BE2C (cell line): ENCODE results near the gene CHD1. TPM values are rescaled to one million over a fixed set of nuclear protein-coding genes. Genes with fewer than 3 reads are reported as not detected.

Experiments
- DNase-seq: peaks from one replicate; pipeline ENCODE4 v3.0.0-alpha.2; 2020
- H3K27me3 ChIP-seq: fragments of 250-450 bp; sonication (Bioruptor Pico); 2 replicates; pipeline ENCODE4 v1.5.1; 2020; ENCODE audit warnings: mild to moderate bottlenecking
- H3K36me3 ChIP-seq: fragments of 250-450 bp; sonication (Bioruptor Pico); 2 replicates; pipeline ENCODE4 v1.5.1; 2020; ENCODE audit warnings: mild to moderate bottlenecking
- H3K4me1 ChIP-seq: fragments of 250-450 bp; sonication (Bioruptor Pico); 2 replicates; pipeline ENCODE4 v1.5.1; 2020
- H3K4me3 ChIP-seq: 2 replicates; pipeline ENCODE4 v1.5.1; 2011; ENCODE audit warnings: low read depth, low read length
- H3K9me3 ChIP-seq: fragments of 250-450 bp; sonication (Bioruptor Pico); 2 replicates; pipeline ENCODE4 v1.5.1; 2020
- polyA plus RNA-seq: library from polyadenylated mRNA; unstranded; fragments of >200 nt; gene quantifications from one replicate; pipeline ENCODE4 v1.2.1, GENCODE V29; 2012; ENCODE audit warnings: low read depth, missing spikeins; ENCODE audit not compliant: insufficient read length, insufficient read depth
- TF ChIP-seq, protein P1 (sequence below): IDR thresholded peaks from 2 replicates; pipeline ENCODE4 v1.5.1; 2012; ENCODE audit warnings: mild to moderate bottlenecking, low read depth, low read length

CHD1 gene
- polyA plus RNA-seq = 20.3 TPM

DNA sequence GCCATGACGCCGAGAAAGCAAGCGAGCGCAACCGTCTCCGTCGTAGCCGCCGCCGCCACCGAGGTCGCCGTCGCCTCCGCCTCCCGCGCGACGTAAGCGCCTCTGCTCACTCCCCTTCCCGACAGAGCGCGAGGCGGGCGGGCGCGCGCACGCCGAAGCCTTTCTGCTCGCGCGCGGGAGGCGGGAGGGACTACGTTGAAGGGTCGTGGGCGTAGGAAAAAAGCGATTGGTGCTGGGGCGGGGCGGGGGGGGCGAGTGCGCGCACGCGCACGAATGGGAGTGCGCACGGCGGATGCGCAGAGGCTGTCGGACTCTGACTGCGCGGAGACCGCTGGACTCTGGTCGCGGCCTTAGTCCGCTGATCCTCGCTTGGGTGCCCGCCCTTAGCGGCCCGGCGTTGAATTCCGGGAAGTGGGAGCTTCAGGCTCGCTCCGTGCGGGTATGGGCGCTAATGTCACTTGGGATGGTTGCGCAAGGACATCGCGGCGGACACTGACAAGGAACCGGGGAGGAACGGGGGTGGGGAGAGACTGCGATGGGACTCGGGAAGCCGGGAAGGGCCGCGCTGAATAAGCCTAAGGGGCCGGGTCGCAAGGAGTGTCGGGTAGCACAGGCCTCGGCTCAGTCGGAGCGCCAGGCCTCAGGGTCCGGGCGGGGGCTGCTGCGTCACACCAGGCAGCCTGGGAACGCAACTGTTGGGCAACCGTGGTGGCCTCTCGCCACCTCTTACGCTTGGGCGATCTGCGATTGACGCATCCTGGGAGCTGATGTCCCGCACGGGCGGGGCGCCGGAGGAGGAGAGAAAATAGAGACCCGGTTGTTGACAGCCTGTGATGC, at the start of gene CHD1:
Gene CHD1, minus strand, starts transcription at position 135 of the 837 bp plus-strand sequence. CDS start 2,621 bp downstream, outside the sequence.
- Histone ChIP-seq H3K4me1 (no peaks in the 10 kb centered on the region), H3K4me3 (peak within 1 kb of the TSS; percentile 73), H3K27me3 (no peaks in the 10 kb centered on the region), H3K9me3 (no peaks in the 10 kb centered on the region), H3K36me3 (peaks cover 19% of the 10 kb centered on the region)
- peak; percentile 99 for DNase-seq
- TF ChIP-seq, protein P1, sequence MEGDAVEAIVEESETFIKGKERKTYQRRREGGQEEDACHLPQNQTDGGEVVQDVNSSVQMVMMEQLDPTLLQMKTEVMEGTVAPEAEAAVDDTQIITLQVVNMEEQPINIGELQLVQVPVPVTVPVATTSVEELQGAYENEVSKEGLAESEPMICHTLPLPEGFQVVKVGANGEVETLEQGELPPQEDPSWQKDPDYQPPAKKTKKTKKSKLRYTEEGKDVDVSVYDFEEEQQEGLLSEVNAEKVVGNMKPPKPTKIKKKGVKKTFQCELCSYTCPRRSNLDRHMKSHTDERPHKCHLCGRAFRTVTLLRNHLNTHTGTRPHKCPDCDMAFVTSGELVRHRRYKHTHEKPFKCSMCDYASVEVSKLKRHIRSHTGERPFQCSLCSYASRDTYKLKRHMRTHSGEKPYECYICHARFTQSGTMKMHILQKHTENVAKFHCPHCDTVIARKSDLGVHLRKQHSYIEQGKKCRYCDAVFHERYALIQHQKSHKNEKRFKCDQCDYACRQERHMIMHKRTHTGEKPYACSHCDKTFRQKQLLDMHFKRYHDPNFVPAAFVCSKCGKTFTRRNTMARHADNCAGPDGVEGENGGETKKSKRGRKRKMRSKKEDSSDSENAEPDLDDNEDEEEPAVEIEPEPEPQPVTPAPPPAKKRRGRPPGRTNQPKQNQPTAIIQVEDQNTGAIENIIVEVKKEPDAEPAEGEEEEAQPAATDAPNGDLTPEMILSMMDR = no peak

DNA sequence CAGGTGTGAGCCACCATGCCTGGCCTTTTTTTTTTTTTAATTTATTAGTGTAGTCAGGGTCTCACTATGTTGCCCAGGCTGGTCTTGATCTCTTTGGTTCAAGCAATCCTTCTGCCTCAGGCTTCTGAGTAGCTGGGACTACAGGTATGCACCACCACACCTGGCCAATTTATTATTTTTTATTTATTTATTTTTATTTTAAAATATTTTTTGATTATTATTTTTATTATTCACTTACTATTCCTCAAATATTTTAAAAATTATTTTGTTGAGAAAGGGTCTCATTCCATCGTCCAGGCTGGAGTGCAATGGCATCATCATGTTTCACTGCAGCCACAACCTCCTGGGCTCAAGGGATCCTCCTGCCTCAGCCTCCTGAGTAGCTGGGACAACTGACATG, 49.7 kb upstream of the CHD1 start:
- Histone ChIP-seq H3K36me3 (no peaks in the 10 kb centered on the region), H3K9me3 (no peaks in the 10 kb centered on the region), H3K27me3 (no peaks in the 10 kb centered on the region), H3K4me1 (peaks cover 9% of the 10 kb centered on the region; the same call in 1 of the 2 replicates), H3K4me3 (no peak overlapping the region)
- DNase-seq = no peak
- TF ChIP-seq, protein P1 = no peak

DNA sequence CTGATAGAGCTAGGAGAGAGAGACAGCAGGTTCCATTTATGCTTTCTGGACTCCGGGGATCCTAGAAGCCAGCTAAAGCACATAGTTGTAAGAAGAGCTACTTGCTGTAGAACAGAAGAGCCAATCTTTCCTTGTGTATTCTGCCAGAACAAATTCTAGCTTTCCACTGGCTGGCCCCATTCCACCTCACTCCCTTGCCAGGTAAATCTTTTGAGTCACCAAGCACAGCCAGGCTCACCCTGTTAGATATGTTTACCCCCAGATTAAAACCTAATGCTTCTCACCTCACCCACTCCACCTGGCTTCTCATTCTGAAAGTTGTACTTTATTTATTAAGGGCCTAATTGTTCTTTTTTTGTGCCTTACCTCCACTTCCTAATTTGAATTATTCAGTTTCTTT, 48.9 kb upstream of the CHD1 start:
- Histone ChIP-seq H3K4me3 (no peak overlapping the region), H3K36me3 (no peaks in the 10 kb centered on the region), H3K9me3 (no peaks in the 10 kb centered on the region), H3K4me1 (peaks cover 5% of the 10 kb centered on the region; the same call in 1 of the 2 replicates), H3K27me3 (no peaks in the 10 kb centered on the region)
- no peak for DNase-seq
- TF ChIP-seq, protein P1 = no peak

DNA sequence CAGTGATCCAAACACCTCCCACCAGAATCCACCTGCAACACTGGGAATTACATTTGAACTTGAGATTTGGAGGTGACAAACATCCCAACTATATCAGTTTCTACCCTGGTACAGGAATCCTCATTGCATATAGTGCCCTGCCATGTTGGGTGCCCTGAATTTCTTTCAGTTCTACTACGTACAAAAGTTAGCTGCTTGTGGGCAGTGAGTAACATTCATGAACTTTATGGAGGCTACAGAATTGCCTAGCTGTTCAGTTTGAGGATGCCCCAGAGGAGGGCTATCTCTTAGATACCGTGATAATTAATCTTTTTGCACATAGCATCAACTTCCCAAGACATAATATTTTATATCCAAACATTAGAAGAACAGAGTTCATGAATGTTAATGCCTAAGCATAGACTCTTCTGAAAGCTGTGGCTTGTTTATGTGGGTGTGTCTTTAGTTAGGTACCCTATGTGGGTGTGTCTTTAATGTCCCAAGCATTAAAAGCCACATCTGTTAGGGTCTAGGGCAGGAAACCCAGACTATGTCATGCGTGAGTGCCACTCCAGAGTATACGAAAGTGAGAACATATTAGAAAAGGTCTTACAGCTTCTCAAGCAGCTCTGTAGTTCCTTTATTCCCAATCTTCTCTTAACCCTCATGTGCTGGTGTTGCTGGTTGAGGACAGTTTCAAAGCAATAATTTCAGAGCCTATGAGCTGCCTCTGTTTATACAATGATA, 47.0 kb upstream of the CHD1 start:
- no peaks in the 10 kb centered on the region for H3K4me1 ChIP-seq
- TF ChIP-seq, protein P1 = no peak
- no peak for DNase-seq
- H3K36me3 ChIP-seq = no peaks in the 10 kb centered on the region
- H3K9me3 ChIP-seq = no peaks in the 10 kb centered on the region
- H3K27me3 ChIP-seq = no peaks in the 10 kb centered on the region
- H3K4me3 ChIP-seq = no peak overlapping the region

DNA sequence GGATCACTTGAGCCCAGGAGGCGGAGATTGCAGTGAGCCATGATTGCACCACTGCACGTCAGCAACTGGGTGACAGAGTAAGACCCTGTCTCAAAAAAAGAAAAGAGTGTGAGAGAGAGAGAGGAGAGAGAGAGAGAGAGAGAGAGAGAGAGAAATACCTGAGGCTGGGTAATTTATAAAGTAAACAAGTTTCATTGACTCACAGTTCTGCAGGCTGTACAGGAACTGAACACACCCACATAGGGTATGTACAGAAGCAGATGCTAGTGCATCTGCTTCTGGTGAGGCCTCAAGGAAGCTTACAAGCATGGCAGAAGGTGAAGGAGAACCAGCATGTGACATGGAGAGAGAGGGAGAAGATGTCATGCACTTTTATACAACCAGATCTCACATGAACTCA, 46.4 kb upstream of the CHD1 start:
- Histone ChIP-seq H3K4me1 (no peaks in the 10 kb centered on the region), H3K4me3 (no peak overlapping the region), H3K36me3 (no peaks in the 10 kb centered on the region), H3K9me3 (no peaks in the 10 kb centered on the region), H3K27me3 (no peaks in the 10 kb centered on the region)
- no peak for DNase-seq
- TF ChIP-seq, protein P1 = no peak
